Activated naive CD4-positive, alpha-beta T cell (primary cell): ENCODE data around the gene RPL7A.
"Not testable (repeated sequence)": the region's sequence is repeated elsewhere in the genome, so short reads cannot be mapped to it uniquely, and the experiment has no call there.

Source experiments
- DNase-seq, 4 experiments: peaks; one replicate each; lab custom pipeline; 2025; lab: John Stamatoyannopoulos, UW

RPL7A gene

DNA sequence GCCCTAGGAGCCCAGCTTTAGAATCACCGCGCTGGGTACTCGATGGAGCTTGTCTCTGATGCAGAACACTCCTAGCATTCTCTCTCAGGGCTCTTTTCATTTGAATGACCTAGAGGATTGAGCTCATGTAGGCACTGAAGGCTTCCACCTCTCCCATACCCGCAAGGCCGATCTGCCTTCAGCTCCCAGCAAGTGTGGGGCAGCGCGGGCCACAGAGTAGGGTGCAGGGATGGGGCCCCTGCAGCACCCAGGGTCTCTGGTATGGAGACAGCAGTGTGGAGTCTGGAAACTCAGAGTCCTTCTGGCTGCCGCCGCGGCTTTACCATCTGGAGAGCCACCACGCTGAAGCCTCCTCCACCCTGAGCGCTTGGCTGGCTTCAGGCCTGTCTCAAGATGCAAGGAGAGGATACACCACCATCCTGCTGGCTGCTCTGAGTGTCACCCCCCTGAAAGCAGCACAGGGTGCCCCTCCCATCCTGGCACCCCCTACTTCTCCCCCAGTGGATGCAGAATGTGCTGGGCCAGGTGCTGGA lies 41.1 kb downstream of the RPL7A start:
- no peak for DNase-seq

DNA sequence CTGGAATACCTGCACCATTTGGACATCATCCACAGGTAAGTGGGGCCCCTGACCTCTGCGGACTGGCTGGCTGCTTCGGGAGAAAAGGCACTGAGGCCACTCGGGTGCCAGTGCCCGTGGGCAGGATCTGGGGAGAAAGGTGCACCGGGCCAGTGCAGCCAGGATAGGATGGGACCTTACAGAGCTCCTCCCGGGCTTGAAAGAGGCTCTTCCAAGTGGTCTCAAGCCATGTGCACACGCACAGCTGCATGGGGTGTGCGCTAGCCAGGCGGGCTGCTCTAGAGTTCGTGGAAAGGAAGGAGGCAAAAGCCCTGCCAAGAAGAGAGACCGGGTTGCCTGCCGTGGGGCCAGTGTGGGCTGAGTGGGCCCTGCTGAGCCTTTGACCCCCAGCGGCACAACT lies 41.5 kb downstream of the RPL7A start:
- DNase-seq, result no peak

DNA sequence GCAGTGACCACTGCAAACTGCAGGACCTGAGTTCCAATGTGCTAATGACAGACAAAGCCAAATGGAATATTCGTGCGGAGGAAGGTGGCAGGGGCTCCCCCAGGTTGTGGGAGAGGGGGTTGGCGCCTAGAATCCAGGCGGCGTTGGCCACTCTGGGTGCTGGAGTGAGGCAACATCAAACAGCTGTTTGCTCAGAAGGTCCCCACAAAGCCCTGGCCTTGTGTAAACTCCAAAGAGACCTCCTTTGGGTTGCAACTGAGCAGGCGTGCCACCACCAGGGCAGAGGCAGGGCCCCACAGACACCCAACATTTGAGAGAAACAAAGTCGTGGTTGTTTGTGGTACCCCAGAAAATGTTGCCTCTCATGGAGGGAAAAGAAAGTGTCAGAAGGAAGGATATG lies 42.7 kb downstream of the RPL7A start:
- DNase-seq, result no peak

DNA sequence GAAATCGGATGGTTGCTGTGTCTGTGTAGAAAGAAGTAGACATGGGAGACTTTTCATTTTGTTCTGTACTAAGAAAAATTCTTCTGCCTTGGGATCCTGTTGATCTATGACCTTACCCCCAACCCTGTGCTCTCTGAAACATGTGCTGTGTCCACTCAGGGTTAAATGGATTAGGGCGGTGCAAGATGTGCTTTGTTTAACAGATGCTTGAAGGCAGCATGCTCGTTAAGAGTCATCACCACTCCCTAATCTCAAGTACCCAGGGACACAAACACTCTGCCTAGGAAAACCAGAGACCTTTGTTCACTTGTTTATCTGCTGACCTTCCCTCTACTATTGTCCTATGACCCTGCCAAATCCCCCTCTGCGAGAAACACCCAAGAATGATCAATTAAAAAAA lies 43.4 kb downstream of the RPL7A start:
- not testable (repeated sequence) for DNase-seq

DNA sequence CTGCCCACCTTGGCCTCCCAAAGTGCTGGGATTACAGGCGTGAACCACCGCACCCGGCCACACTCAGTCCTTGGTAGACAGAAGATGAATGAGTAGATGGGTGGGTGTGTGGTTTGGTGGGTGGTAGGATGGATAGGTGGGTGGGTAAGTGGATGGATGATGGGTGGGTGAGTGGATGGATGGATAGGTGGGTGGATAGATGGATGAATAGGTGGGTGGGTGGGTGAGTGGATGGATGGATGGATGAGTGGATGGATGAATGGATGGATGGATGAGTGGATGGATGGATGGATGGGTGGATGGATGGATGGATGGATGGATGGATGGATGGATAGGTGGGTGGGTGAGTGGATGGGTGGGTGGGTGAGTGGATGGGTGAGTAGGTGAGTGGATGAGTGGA lies 44.3 kb downstream of the RPL7A start:
- not testable (repeated sequence) for DNase-seq

DNA sequence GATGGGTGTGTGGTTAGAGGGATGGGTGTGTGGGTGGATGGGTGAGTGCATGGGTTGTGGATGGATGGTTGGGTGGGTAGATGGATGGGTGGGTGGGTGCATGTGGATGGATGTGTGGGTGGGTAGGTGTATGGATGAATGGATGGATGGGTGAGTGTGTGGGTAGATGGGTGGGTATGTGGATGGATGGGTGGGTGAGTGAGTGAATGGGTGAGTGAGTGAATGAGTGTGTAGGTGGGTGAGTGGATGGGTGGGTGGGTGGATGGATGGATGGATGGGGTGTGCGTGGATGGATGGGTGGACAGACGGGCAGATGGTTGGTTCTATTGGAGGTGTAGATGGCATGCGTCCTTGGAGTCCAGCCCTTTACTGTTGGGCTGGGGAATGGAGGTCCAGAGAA lies 45.4 kb downstream of the RPL7A start:
- no peak for DNase-seq

DNA sequence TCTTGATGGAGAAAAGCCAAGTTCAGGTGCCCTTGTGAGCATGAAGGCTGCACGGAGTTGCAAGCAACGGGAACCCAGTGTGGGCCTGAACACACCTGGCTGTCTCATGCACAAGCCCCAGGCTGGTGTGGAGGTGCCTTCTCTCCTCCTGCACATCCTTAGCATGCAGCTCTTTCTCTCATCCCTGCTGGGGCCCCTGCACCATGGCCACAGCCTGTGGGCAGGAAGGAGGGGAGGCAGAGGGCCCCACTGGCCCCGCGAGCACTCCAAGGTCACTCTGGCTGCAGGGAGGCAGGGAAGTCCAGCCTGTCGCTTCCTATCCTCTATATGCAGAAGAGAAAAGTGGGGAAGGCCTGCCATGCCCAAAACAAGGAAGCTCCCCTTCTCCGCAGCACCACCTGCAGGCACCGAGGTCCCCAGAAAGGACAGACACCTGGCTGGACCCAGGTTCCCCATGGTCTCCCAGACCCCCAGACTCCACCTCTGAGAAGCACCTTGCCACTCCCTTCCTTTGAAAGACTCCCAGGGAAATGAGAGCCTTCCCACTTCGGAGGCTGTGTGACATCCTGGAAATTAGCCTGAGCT lies 46.8 kb downstream of the RPL7A start:
- no peak for DNase-seq

DNA sequence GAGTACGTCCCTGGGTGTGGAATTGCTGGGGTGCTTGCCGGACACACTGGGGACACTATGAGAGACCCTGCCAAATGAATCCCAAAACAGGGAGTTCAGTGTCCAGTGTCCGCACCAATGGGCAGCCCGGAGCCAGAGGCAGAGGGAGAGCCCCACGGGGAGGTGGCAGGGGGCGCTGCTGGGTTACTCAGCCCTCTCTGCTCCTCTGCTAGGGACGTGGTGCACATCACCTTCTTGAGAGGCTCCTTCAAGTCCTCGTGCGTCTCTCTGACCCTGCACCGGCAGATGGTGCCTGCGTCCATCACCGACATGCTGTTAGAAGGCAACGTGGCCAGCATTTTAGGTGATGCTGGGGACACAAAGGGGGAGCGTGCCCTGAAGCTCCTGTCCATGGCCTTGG lies 48.9 kb downstream of the RPL7A start:
- DNase-seq, result no peak

DNA sequence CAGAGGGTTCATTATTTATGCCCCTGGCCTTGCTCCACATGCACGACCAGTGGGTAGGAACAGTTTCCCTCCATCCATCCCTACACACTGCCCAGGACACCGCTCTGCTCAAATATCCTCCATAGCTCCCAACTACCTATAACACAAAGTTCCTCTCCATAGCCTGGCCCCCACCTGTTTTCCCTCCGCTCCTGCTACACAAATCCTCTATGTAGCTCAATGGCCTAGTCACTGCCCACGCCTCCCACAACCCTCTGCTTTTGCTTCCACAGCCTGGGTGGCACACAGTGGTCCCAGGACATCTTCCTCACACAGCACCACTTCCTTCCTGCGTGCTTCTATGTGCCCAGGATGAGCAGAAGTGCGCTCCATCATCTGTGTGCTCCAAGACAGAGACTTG lies 49.4 kb downstream of the RPL7A start:
- DNase-seq, result no peak

DNA sequence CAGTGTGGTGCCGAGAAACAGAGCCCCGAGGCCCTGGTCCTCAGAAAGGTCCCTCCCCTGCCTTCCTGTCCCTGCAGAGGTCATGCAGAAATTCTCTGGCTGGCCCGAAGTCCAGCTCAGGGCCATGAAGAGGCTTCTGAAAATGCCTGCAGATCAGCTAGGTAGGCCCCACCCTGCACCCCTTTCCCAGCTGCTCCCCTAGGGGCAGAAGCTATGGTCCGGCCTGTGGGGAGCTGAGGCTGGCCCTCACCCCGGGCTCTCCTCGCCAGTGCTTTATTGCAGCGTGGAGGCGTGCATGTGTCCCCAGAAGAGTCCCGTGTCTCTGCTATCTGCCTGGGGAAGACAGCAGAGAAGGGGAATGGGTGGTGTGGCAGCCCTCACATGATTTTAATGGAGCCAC lies 49.9 kb downstream of the RPL7A start:
- DNase-seq, result no peak

DNA sequence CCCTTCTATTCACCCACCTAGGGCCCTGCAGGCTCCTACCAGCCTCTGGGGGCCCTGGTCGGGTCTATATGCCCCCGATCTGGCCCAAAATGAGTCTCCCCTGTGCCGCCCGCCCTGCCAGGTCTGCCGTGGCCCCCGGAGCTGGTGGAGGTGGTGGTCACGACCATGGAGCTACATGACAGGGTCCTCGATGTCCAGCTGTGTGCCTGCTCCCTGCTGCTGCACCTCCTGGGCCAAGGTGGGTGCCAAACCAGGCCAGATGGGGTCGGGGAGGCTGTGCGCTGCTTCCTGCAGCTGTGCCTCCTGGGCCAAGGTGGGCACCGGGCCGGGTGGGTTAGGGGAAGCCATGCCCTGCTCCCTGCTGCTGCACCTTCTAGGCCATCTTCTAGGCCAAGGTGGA lies 52.3 kb downstream of the RPL7A start:
- DNase-seq, result no peak
